NCI-H748 (cell line): ENCODE measurements around the gene HSPB3.
"Not testable (repeated sequence)": the region's sequence is repeated elsewhere in the genome, so short reads cannot be mapped to it uniquely, and the experiment has no call there.

Source experiments
- DNase-seq: peaks from one replicate; lab custom pipeline; 2025; ENCODE audit not compliant: unreplicated experiment; lab: John Stamatoyannopoulos, UW

HSPB3 gene

GRCh38 chr5:54455413-54456157 lies at the start of gene HSPB3:
Gene HSPB3, plus strand, starts transcription at chr5:54455699. Its CDS starts 91 bp downstream, at chr5:54455790.
- DNase-seq: peak; percentile 25

GRCh38 chr5:54411176-54411575 lies 44.3 kb upstream of the HSPB3 start:
- no peak for DNase-seq

GRCh38 chr5:54412913-54413312 lies 42.6 kb upstream of the HSPB3 start:
- DNase-seq: no peak

- no peak for DNase-seq
Measured at GRCh38 chr5:54415147-54415546, 40.4 kb upstream of the HSPB3 start.

GRCh38 chr5:54415896-54416601 lies 39.5 kb upstream of the HSPB3 start:
- DNase-seq: no peak

GRCh38 chr5:54419573-54420423 lies 35.7 kb upstream of the HSPB3 start:
- peak; percentile 67 for DNase-seq

- DNase-seq: not testable (repeated sequence)
Measured at GRCh38 chr5:54420511-54420910, 35.0 kb upstream of the HSPB3 start.

- no peak for DNase-seq
Measured at GRCh38 chr5:54421976-54422375, 33.5 kb upstream of the HSPB3 start.

- DNase-seq: no peak
Measured at GRCh38 chr5:54425258-54425657, 30.2 kb upstream of the HSPB3 start.

GRCh38 chr5:54426209-54426608 lies 29.3 kb upstream of the HSPB3 start:
- DNase-seq: no peak

- not testable (repeated sequence) for DNase-seq
Measured at GRCh38 chr5:54434650-54435049, 20.8 kb upstream of the HSPB3 start.

- DNase-seq: no peak
Measured at GRCh38 chr5:54438620-54439389, 16.7 kb upstream of the HSPB3 start.

GRCh38 chr5:54440456-54440893 lies 15.0 kb upstream of the HSPB3 start:
- no peak for DNase-seq

GRCh38 chr5:54442271-54442670 lies 13.2 kb upstream of the HSPB3 start:
- no peak for DNase-seq

GRCh38 chr5:54443270-54443669 lies 12.2 kb upstream of the HSPB3 start:
- peak; percentile 24 for DNase-seq

- no peak for DNase-seq
Measured at GRCh38 chr5:54445691-54446378, 9.7 kb upstream of the HSPB3 start.

GRCh38 chr5:54446379-54446732 lies 9.1 kb upstream of the HSPB3 start:
- no peak for DNase-seq

- DNase-seq: no peak
Measured at GRCh38 chr5:54449923-54450322, 5.6 kb upstream of the HSPB3 start.

GRCh38 chr5:54450542-54450941 lies 5.0 kb upstream of the HSPB3 start:
- DNase-seq: no peak

GRCh38 chr5:54453046-54453445 lies 2.5 kb upstream of the HSPB3 start:
- DNase-seq: no peak
